Measurements from ENCODE around the gene THEM5.
"Not testable (repeated sequence)": the region's sequence is repeated elsewhere in the genome, so short reads cannot be mapped to it uniquely, and the experiment has no call there.

THEM5 gene

DNA sequence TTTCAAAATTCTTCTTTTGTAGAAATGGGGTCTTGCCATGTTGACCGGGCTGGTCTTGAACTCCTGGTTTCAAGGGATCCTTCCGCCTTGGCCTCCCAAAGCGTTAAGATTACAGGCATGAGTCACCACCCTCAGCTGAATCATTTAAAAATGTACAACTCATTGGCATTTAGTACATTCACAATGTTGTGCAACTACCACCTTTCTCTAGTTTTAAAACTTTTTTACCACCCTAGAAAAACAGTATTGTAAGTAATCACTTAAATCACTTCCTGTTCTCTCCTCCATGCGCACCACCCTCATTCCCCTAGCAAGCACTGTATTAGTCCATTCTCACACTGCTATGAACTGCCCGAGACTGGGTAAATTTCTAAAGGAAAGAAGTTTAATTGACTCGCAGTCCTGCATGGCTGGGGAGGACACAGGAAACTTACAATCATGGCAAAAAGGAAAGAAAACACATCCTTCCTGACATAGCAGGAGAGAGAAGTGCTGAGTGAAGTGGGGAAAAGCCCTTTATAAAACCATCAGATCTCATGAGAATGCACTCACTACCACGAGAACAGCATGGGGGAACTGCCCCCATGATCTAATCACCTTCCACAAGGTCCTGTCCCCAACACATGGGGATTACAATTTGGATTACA lies 14.4 kb upstream of the THEM5 start:
- no peak for DNase-seq (ENCODE audit: low read depth)

DNA sequence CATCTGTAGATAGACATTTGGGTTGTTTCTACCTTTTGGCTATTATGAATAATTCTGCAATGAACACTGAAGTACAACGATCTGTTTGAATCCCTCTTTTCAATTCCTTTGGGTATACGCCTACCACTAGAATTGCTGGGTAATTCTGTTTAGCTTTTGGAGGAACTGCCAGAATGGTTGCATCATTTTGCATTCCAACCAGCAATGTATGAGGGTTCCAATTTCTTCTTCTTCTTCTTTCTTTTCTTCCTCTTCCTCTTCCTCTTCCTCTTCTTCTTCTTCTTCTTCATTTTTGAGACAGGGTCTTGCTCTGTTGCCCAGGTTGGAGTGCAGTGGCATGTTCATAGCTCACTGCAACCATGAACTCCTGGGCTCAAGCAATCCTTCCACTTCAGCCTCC lies 13.8 kb upstream of the THEM5 start:
- no peak for DNase-seq (ENCODE audit: low read depth)

DNA sequence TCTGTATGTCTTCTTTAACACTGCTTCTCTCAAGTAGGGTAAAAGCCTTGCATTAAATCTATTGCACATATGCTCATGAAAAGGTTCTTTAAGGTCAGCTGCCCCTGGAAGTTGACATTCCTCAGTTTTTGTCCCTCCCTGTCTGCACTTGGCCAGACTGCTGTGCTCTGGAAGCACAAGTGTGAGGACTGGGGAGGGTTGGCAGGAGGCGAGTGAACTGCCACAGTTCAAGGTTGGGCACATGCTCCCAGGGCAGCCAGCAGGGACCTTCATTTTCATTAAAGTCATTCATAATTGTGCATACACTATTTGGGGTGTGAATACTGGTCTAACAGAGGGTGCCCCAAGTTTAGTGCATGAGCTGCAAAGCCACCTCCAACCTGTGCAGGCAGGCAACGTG lies 10.9 kb upstream of the THEM5 start:
- DNase-seq (ENCODE audit: low read depth) = no peak

DNA sequence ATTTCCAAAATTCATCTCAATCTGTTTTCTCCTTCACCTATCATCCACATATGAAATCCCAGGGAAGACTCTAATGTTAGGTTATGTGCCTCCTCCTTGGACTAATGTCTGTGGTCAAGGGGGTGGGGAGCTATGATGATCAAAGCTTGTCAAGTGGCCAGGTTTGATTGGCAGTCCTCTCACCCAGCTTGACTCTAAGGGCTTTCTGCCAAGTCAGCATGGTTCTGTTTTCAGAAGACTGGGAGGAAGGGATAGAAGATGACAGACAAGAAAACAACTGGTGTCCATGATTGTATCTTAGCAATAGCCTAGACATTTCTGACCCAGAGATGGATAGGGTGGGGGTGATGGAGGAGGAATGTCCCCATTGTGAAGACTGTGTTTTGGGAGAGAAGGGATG lies 9.1 kb upstream of the THEM5 start:
- no peak for DNase-seq (ENCODE audit: low read depth)

DNA sequence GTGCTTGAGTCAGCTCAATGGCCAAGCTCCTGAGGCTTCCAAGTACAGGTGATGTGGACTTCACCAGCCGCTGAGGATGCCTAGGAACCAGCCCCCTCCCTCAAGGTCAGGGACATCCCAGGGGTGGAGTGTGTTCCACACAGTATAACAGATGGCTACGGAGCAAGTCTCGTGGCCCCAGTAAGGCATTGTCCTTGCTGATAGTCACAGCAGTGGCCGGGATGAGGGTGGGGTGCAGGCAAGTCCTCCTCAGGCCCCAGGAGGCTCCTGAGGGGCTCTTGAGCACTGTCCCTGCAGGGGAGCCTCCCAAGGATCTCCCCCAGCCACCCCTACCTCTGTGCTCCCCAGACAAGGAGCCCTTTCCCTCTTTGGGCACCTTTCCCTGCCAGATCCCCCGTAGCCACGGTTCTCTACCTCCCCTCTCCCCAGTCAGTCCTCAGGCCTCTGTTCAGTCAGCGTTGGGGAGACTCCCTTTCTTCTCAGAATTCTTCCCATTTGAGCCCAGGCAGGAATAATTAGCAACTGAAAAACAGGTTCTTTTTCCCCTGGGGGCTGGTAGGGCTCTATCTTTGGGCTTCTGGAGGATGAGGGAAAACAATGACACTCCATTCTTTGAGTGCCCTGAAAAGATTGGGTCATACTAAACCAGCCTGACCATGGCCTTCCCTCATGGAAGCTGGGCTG lies 7.1 kb upstream of the THEM5 start:
- DNase-seq (ENCODE audit: low read depth) = no peak

DNA sequence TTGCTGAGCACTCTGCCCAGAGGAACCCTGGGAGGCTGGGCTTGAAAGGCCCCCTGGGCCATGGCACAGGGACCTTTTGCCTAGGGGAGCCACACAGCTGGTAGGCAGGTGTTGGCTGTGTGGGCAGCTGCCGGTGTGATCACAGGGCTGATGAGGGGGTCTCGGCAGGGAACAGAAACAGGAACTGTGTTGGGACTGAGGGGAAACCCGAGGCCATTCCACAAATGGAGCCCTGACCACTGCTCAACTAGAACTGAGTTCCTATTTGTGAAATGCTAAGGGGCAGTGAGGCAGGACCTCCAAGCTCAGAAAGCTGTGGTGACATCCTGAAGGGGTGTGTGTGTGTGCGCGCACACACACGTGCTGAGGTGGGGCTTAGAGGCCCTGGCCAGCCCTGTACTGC lies 6.4 kb upstream of the THEM5 start:
- DNase-seq (ENCODE audit: low read depth) = no peak

DNA sequence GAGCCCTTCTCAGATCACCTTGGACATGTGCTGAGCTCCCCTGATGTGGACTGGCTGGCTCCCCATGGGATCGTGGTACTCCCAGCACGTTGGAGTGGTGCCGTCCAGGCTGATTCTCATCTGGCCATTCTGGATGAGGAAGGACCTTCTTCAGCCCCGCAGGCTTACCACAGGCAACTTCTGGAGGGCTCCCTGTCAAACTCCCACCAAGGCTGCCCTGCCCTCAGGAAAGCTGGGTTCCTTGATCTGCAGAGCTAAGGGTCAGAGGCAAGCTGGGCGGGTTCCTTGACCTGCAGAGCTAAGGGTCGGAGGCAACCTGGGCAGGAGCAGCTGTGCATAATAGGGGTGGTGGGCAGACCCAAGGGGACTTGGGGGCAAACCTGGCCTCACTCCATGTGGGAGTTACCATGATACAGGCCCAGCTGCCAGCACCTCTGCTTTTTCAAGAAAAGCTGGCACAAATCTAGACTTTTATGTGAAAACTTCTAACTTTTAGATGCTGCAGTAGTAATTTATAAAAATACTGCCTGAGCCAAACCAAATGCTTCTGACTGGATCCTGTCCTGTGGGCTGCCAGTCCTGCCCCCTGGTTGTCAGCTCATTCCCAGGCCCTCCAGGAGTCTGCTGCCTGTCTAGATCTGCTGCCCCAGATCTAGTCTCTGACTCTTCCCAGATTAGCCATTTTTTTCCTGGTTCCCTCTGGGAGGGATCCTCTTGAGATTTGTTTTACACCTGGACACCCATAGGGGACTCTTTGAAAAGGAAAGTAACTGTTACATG lies 5.6 kb upstream of the THEM5 start:
- no peak for DNase-seq (ENCODE audit: low read depth)

DNA sequence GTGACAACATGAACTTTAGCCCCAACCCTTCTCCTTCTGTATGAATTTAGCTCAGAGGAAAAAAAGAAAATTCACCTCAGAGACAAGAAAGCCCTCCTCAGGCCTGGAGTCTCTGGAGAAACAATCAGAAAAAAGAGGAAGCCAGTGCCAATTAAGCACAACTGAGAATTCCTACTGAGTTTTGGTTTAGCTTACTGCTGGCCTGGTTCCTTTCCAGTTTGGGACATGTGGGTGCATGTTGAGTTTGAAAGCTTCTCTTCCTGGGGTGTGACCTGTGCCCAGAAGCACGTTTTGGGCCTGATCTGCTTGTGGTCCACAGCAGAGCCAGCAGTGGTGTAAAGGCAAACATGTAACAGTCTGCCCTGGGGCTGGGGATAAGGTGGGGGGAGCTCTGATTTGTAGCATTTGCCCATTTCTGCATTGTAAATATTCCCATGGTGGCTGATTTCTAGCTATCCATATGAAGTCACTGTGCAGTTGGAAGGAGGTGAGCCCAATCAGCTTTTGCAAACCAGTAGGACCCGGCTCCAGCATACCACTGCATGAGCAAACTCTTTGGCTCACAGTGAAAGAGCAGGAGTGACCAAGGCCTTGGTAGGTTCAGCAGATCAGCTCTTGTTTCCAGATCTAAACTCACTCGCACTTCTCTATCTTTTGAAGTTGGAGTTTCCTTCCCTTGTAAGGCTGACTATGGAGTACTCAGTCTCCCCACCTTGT lies 4.7 kb upstream of the THEM5 start:
- DNase-seq (ENCODE audit: low read depth) = no peak

DNA sequence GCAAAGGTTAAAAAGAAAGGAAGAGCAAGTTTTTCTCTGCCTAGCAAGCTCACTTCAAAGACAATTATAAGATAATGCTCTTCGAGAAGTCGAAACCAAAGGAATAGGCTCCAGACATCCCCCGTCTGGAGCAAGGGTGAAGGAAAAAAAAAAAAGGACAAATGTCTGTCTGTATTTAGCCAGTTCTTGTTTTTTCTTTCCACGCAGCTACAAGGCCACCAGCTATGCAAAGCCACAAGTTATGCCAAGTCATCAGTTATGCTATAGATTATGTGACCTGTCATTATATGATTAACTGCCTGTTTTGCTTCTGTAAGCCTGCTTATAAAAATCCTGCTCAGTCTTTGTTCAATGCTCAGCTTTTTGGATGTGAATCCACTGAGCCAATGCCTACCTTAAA lies 2.4 kb upstream of the THEM5 start:
- DNase-seq (ENCODE audit: low read depth) = no peak

DNA sequence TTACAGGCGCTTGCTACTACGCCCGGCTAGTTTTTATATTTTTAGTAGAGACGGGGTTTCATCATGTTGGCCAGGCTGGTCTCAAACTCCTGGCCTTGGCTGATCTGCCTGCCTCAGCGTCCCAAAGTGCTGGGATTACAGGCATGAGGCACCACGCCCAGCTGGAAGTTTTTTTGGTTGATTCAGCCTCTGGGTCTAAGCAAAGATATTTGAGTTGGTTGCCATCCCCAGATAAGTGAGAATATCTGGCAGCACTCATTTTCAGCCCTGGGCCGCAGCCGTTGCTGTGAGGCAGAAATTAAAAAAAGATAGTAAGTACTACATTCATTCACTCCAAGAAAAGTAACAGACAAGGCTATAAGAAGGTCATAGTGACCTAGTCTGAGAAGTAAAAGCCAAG lies 2.0 kb upstream of the THEM5 start:
- DNase-seq (ENCODE audit: low read depth) = not testable (repeated sequence)

DNA sequence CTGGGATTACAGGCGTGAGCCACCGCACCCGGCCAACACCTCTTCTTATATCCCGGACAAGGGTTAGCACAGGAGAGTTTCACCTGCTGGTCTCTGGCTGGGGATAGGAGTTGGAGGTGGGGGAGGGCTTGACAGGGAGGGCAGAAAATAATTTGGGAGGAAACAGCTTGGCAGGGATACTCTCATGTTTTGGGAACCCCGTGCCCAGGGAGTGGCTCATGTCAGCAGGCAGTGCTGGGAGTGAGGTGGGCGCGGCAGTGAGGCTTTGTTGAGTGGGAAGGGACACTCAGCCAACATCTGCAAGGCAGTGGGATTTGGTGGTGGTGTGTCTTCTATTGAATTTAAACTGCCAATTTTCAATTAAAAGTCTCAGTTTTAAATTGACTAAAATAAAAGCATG lies 1.1 kb upstream of the THEM5 start:
- no peak for DNase-seq (ENCODE audit: low read depth)

DNA sequence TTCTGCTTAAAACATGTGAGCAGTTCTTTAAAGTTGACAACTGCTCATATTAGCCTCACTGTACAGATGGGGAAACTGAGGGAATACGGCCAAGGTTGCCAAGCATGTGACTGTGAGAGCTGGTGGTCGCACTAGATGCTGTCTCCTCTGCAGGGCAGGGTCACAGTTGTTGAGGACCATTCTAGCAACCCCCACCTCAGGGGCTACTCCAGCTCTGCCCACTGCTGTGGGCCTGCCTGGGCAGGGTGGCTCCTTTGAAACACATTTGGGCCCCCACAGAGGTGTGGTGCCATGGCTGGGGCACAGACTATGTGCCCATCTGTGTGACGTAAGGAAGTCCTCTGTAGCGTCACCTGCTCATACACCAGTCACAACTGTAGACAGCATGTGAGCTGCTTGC lies 779 bp downstream of the THEM5 start:
- DNase-seq (ENCODE audit: low read depth) = no peak

DNA sequence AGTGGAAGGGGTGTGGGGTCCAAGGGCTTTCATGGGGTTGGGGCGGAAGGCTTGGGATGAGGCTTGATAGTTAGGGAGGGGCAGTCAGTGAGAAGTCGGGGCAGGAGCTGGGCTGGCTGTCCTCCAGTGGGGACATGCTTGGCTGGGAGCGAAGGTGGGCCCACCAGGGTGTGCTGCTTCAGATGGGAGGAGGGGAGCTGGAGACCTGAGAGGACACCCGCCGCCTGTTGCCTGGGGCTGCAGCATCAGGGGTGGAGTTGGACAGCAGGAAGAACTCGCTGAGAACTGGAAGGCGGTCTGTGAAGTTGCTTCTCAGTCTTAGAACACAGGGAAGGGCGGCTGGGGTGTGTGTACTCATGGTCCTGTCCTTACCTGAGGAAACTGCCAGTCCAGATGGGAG lies 1.6 kb downstream of the THEM5 start:
- no peak for DNase-seq (ENCODE audit: low read depth)

DNA sequence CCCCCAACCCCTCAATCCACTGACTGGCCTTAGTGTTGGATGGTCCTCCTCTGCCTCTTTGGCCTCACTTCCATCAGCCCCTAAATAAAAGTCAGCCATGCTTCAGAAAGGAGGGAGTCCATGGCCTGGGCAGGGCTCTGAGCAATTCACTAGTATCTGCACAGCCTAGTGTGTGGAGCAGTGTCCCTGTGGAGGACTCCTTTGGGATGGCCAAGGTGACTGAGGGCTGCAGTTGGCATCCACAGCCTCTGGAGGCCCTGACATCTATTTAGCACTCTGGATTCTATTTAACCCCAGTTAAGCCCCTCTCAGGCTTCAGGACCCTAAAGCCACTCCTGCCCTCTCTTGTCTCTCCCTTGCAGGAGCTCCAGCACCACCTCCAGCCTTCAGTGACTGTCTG lies 3.6 kb downstream of the THEM5 start:
- no peak for DNase-seq (ENCODE audit: low read depth)

DNA sequence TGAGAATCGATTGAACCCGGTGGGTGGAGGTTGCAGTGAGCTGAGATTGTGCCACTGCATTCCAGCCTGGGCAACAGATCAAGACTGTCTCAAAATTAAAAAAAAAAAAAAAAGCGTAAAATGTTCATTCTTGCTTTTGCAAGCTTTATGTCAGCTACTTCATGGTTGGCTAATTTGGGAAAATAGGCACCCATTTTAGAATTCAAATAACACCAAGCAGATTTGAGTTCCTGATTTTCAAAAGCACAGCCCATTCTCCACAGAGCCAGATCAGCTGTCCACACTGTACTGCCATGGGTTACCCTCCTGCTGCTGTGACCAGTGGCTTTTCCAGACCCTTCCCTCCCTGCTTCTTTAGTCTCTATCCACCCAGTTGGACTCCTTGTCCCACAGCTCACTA lies 4.4 kb downstream of the THEM5 start:
- DNase-seq (ENCODE audit: low read depth) = no peak

DNA sequence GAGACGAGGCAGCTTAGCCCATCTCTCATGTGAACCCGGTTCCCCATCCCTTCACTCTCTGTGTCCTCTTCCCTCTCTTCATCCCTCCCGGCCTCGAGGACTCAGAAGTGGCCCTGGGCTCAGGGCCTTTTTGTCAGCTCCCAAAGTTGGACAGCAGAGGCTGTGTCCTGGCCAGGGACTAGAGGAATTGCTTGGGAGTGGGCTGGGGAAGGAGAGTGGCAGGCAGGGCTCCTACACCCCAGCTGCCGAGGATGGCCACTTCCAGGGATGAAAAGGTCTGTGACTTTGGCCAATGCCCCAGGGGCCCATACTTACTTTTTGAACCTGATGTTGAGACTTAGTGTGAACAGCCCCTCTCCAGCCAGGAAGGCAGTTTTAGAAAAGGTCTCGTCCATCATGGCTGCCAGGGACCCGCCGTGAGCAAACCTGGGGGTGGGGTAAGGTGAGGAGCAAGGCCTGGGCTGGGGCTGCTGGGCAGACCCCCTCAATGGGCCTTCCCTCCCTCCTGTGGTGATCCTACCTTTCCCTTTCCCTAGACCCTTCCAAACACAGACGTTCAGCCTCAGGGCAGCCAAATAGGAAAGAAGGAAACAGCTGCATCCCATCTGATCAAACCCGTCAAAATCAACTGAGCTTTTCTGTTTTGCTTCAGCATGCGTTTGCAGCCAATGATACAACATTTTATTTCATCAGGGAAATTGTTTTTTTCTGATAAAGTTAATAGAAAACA lies 5.5 kb downstream of the THEM5 start:
- no peak for DNase-seq (ENCODE audit: low read depth)

DNA sequence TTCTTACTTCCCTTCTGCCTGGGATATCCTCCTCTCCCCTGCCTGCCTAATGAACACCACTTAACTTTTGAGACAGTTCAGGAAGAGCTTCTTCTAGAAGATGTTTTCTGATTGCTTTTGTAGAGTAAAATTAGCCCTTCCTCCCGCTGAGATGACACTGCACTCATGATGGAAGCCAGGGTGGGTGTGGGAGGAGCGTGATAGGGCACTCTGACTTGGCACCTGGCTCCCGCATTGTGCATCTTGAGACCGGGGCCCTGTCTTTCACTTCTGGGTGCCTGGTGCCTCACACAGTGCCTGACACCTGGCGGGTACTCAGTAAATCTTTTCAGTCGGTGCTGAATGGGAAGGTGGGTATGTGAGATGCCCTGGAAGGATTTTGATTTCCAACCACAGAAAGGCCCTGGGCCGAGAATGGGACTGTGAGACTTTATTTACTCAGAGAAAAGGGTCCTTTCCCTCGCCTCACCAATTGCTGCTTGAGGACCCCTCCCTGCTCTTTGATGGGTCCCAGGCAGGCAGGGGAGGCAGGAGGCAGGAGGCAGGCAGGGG lies 6.8 kb downstream of the THEM5 start:
- DNase-seq (ENCODE audit: low read depth) = no peak

DNA sequence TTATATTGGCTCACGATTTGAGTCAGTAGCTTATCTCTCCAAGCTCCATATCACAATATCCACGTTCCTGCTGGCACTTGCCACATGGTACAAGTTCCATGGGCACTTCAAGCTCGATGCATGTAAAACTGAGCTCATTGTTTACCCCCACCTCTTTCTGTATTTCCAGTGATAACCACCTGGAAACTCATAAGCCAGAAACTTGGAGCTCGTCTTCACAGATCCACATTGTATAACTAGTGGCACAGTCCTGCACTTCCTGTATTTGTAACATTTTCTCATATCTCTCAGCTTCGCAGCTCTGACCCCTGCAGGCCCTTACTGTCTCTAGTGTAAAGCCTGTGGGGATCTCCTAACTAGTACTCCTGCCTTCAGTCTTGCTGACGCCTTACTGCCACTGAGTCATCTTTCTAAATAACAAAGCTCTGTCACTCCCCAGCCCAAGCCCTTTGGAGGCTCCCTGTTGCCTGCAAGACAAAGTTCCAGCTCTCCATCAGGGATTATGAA lies 7.4 kb downstream of the THEM5 start:
- DNase-seq (ENCODE audit: low read depth) = no peak

DNA sequence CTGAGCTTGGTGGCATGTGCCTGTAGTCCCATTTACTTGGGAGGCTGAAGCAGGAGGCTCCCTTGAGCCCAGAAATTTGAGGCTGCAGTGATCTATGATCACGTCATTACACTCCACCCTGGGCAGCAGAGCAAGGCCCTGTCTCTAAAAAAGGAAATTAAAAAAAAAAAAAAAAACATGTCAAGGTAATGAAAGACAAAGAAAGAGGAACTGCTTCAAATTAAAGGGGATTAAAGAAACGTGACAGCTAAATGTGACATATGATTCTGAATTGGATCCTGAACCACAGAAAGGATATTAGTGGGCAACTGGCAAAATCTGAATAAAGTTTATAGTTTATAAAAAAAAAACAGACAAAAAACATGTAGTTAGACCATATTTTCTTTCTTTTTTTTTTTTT lies 10.1 kb downstream of the THEM5 start:
- DNase-seq (ENCODE audit: low read depth) = no peak

DNA sequence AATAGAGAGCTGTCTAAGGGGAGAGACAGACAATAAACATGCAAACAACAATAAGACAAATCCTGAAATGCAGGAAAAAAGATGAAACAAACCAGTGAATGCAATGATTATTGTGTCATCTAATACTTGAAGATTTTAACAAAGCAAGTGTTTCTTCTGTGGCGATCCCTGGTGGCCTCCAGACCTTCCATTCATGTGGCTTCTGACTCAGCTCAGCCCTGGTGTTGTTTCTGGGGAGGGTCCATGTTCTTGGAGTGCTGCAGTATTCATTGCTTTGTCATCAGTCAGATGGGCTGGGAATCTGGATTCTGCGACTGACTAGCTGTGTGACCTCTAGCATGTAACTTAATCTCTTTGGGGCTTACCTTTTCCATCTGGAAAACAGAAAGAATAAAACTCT lies 12.4 kb downstream of the THEM5 start:
- DNase-seq (ENCODE audit: low read depth) = no peak

DNA sequence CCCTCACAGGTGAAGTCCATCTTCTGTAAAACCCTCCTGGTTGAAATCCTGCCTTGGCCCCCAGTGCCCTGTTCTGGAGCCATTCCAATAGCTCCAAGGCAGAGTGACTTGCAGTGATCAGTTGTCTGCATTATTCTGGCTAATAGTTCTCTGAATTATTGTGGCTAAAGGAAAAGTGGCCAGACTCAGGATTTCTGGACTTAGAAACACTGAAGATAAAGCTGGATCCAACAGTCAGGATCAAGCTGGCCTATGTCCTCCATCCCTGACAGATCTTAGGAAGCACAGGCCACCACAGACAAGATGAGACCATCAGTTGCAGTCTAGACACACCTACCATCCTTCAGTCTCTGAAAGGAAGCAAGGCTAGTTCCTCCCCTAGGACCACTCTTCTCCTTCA lies 13.1 kb downstream of the THEM5 start:
- DNase-seq (ENCODE audit: low read depth) = no peak

Measured in stimulated activated CD4-positive, alpha-beta T cell treated with anti-CD3 and anti-CD28 coated beads, Interleukin-2, amount 100 ng/mL, for 4 hours (primary cell).